Thoracic aorta (tissue), 2 donors: ENCODE measurements around the gene RABEP2. TPM values are rescaled to one million over a fixed set of nuclear protein-coding genes. Genes with fewer than 3 reads are reported as not detected.

Experiments
- ATAC-seq: fragments of 150-250 bp; one replicate; pipeline ENCODE4 v1.8.0; 2017; ENCODE audit warnings: low read depth; ENCODE audit not compliant: insufficient number of reproducible peaks, low FRiP score
- DNase-seq: peaks from one replicate; pipeline ENCODE4 v3.0.0-alpha.2; 2020; ENCODE audit warnings: low spot score
- H3K27ac ChIP-seq, 2 donors: fragments of 200-600 bp; sonication (generic); 1 replicate in 1 of 2; 2 replicates in 1 of 2; pipeline ENCODE4 v1.5.1; 2016; ENCODE audit warnings: mild to moderate bottlenecking in 2 of 2, moderate library complexity in 2 of 2
- H3K27me3 ChIP-seq: fragments of 200-600 bp; sonication (generic); replicated peaks from 2 replicates; pipeline ENCODE4 v1.6.0; 2016; ENCODE audit warnings: mild to moderate bottlenecking; ENCODE audit not compliant: insufficient read depth
- H3K36me3 ChIP-seq: fragments of 200-600 bp; sonication (generic); one replicate; pipeline ENCODE4 v1.5.1; 2016
- H3K4me1 ChIP-seq, 2 donors: fragments of 200-600 bp; sonication (generic); 1 replicate in 1 of 2; 2 replicates in 1 of 2; pipeline versions ENCODE4 v1.5.1 to v1.6.0; 2016; ENCODE audit warnings: low read depth in 2 of 2, mild to moderate bottlenecking in 1 of 2; ENCODE audit not compliant: control insufficient read depth in 1 of 2
- H3K4me3 ChIP-seq: fragments of 200-600 bp; sonication (generic); 2 replicates; pipeline ENCODE4 v1.5.1; 2016; ENCODE audit warnings: mild to moderate bottlenecking
- H3K9me3 ChIP-seq: fragments of 200-600 bp; sonication (generic); 2 replicates; pipeline ENCODE4 v1.5.1; 2016
- CTCF ChIP-seq: fragments of 200-600 bp; sonication (generic); IDR thresholded peaks from one replicate; pipeline ENCODE4 v1.5.1; 2019; ENCODE audit warnings: antibody characterized with exemption
- total RNA-seq, 2 donors: library from RNA; depleted of rRNA; stranded (reverse); fragments of >200 nt; gene quantifications; one replicate each; pipeline versions ENCODE4 v1.1.0 to v1.2.3, GENCODE V29; 2016

Gene RABEP2
- total RNA-seq, 2 donors from 2014 or later = 18.3 to 62.0 TPM

- no peak for TF ChIP-seq CTCF
- no peaks in the 10 kb centered on the region for H3K9me3 ChIP-seq
- ATAC-seq = no peak
- no peak for DNase-seq
- no peaks in the 10 kb centered on the region for H3K4me1 ChIP-seq
- no peaks in the 10 kb centered on the region for H3K27me3 ChIP-seq
- peaks cover 9% of the 10 kb centered on the region for H3K36me3 ChIP-seq
- no peak overlapping the region for H3K27ac ChIP-seq
- H3K4me3 ChIP-seq = no peak overlapping the region
These were observed 19.2 kb downstream of the RABEP2 start for GRCh38 chr16:28905800-28906372.

- no peak for DNase-seq
These were observed 19.7 kb downstream of the RABEP2 start for GRCh38 chr16:28905229-28905754.

GRCh38 chr16:28904828-28905227 is 20.2 kb downstream of the RABEP2 start:
- H3K4me1 ChIP-seq = no peaks in the 10 kb centered on the region
- H3K27ac ChIP-seq = no peak overlapping the region
- ATAC-seq (no peak), DNase-seq (no peak)
- no peaks in the 10 kb centered on the region for H3K9me3 ChIP-seq
- H3K27me3 ChIP-seq = no peaks in the 10 kb centered on the region
- TF ChIP-seq CTCF = no peak
- no peak overlapping the region for H3K4me3 ChIP-seq
- H3K36me3 ChIP-seq = peaks cover 9% of the 10 kb centered on the region

More at GRCh38 chr16:28905229-28905754, 19.7 kb downstream of the RABEP2 start:
- ATAC-seq = no peak
- no peak overlapping the region for H3K4me3 ChIP-seq
- no peak overlapping the region for H3K27ac ChIP-seq
- H3K4me1 ChIP-seq = no peaks in the 10 kb centered on the region
- H3K27me3 ChIP-seq = no peaks in the 10 kb centered on the region
- H3K36me3 ChIP-seq = peaks cover 9% of the 10 kb centered on the region
- H3K9me3 ChIP-seq = no peaks in the 10 kb centered on the region
- no peak for TF ChIP-seq CTCF

- peaks cover 8% of the 10 kb centered on the region for H3K36me3 ChIP-seq
- no peaks in the 10 kb centered on the region for H3K27me3 ChIP-seq
- no peak overlapping the region for H3K4me3 ChIP-seq
- H3K4me1 ChIP-seq = no peaks in the 10 kb centered on the region
- ATAC-seq = no peak
- H3K9me3 ChIP-seq = no peaks in the 10 kb centered on the region
- H3K27ac ChIP-seq = no peak overlapping the region
- no peak for TF ChIP-seq CTCF
- DNase-seq = no peak
These were observed 20.7 kb downstream of the RABEP2 start for GRCh38 chr16:28904363-28904762.

- DNase-seq = no peak
- no peaks in the 10 kb centered on the region for H3K4me1 ChIP-seq
- H3K9me3 ChIP-seq = no peaks in the 10 kb centered on the region
- H3K4me3 ChIP-seq = no peak overlapping the region
- no peak for TF ChIP-seq CTCF
- ATAC-seq = no peak
- H3K27me3 ChIP-seq = no peaks in the 10 kb centered on the region
- H3K27ac ChIP-seq = no peak overlapping the region
- H3K36me3 ChIP-seq = peaks cover 5% of the 10 kb centered on the region
These were observed 21.5 kb downstream of the RABEP2 start for GRCh38 chr16:28903344-28904042.
